ENCODE results near the gene NFIX. TPM values are rescaled to one million over a fixed set of nuclear protein-coding genes. Genes with fewer than 3 reads are reported as not detected.

NFIX gene
- total and polyA plus RNA-seq, 2 of the 13 experiments (the other 11 are each of a cell fraction or from before 2014, with no cell fraction given), result 3.4 to 5.4 TPM

DNA sequence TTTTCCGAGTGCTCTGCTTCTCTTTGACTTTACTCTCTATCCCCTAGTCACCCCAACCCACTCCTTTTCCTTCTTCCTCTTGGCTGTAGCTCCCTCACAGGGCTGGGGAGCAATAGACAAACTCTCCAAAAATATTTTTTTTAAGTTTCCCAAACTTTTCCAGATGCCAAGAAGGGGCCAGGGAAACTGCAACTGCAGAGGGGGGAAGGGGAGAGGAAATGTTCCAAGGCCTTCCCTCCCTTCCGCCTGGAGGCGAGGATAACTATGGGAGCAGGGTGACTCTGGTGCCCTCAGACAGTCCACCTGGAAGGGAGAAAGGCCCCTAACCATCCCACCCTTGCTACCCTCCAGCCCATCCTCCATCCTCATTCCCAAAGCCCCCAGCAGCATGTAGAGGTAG, 58.0 kb downstream of the NFIX start:
- ChIA-PET CTCF (ENCODE audit: low intra/inter-chr PET ratio, low total read pairs) (no interaction called here), POLR2A (interaction anchor here (0.9 to 7.1 kb wide), 14 partner anchors 10 to 112 kb away, joined by 3 to 121 read pairs (median 10); no protein-coding TSS in a partner anchor)
- Histone ChIP-seq H3K27me3 (ENCODE audit: control insufficient read depth in 1 of 2, insufficient read depth in 2 of 2, low read length in 2 of 2) (no peaks in the 10 kb centered on the region), H3K9ac (ENCODE audit: insufficient read depth, low read depth, low read length) (peak overlapping the region; percentile 62), H3K9me3 (ENCODE audit: low read length) (no peaks in the 10 kb centered on the region), H2AFZ (ENCODE audit: low read length) (no peak overlapping the region), H4K20me1 (ENCODE audit: insufficient read depth, low read length) (peaks cover 10% of the 10 kb centered on the region), H3K4me3 (replicated peaks in 1 of 3; ENCODE audit: insufficient read depth in 1 of 3, low read depth in 2 of 3, low read length in 3 of 3) (peak overlapping the region in 1 of 3 experiments; percentile 45; a peak in 2 of 6 replicates), H3K36me3 (replicated peaks in 1 of 2; ENCODE audit: control insufficient read depth in 1 of 2, insufficient read depth in 2 of 2, low read length in 2 of 2) (no peaks in the 10 kb centered on the region; a peak in 2 of 5 replicates), H3K79me2 (ENCODE audit: insufficient read depth, low read length) (peaks cover 22% of the 10 kb centered on the region), H3K4me2 (ENCODE audit: low read depth, low read length) (peak overlapping the region; percentile 81), H3K4me1 (ENCODE audit: insufficient read depth, low read length) (peaks cover 82% of the 10 kb centered on the region), H3K27ac (ENCODE audit: extremely low read length, insufficient read depth, low read length) (peak overlapping the region; percentile 91)
- WGBS (ENCODE audit: low lambda C conversion rate), result 80% methylated on average over 3 of the region's 3 CpGs
- TF ChIP-seq CHD4 (IDR thresholded peaks at IDR 0.05; ENCODE audit: borderline replicate concordance, low read length) (no peak), ZNF547 (CRISPR knock-in tag; IDR thresholded peaks at IDR 0.05) (0 out of 2 replicates have a peak, but pooled peaks have one; percentile 11), SRSF9 (IDR thresholded peaks at IDR 0.05; ENCODE audit: borderline replicate concordance, insufficient read depth, low read depth, low read length, poor library complexity, severe bottlenecking) (no peak), RFX3 (CRISPR knock-in tag; IDR thresholded peaks at IDR 0.05) (no peak), ZMAT3 (CRISPR knock-in tag; conservative IDR thresholded peaks at IDR 0.05) (0 out of 2 replicates have a peak, but pooled peaks have one; percentile 5), ZUFSP (CRISPR knock-in tag; IDR thresholded peaks at IDR 0.05; ENCODE audit: borderline replicate concordance) (no peak), DNMT1 (CRISPR knock-in tag; IDR thresholded peaks at IDR 0.05) (no peak), POLR2A (IDR thresholded peaks at IDR 0.05; ENCODE audit: insufficient read depth in 1 of 2, low read depth in 2 of 2, low read length in 2 of 2) (no peak), ZNF512 (CRISPR knock-in tag; IDR thresholded peaks at IDR 0.05) (no peak), ZNF224 (CRISPR knock-in tag; IDR thresholded peaks at IDR 0.05) (no peak), ZNF331 (CRISPR knock-in tag; IDR thresholded peaks at IDR 0.05) (no peak), ZNF598 (CRISPR knock-in tag; IDR thresholded peaks at IDR 0.05; ENCODE audit: borderline replicate concordance) (no peak), BRD4 (CRISPR knock-in tag; IDR thresholded peaks at IDR 0.05) (no peak), ZNF839 (CRISPR knock-in tag; IDR thresholded peaks at IDR 0.05; ENCODE audit: borderline replicate concordance) (no peak)
- TF ChIP-seq, protein P1, sequence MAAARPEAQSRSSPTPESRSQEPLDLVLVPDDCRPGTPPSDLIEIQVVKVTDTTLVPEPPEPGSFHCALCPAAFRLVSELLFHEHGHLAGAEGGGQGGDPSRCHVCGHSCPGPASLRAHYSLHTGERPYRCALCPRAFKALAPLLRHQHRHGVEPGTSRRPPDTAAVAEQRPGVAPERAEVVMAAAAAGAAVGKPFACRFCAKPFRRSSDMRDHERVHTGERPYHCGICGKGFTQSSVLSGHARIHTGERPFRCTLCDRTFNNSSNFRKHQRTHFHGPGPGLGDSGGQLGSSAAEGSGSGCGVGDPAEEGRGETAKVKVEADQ (CRISPR knock-in tag; IDR thresholded peaks at IDR 0.05; ENCODE audit: borderline replicate concordance), result 0 out of 2 replicates have a peak, but pooled peaks have one; percentile 4
- no peak for FAIRE-seq
- in situ Hi-C loops (cut with HindIII; ENCODE audit: extremely low pct_ligation_motif_present, low pct_unique_long_range_greater_than_20kb), result no loop called here
- ATAC-seq, result peak; percentile 11
- intact Hi-C loops (cut with micrococcal nuclease; ENCODE audit: unreplicated experiment), result no loop called here
- DNase-seq (ENCODE audit: low spot score), result no peak
- BruUV-seq (replicated peaks), result TSS peak; percentile 51
